Breast epithelium (tissue), 3 donors: ENCODE measurements around the gene TBXAS1.

Experiments used
- POLR2A ChIP-seq: fragments of 450-650 bp; IDR thresholded peaks from one replicate; pipeline ENCODE4 v1.6.1; 2016; ENCODE audit warnings: antibody characterized with exemption, mild to moderate bottlenecking, moderate library complexity
- TF ChIP-seq, protein P1 (sequence below), 3 donors: fragments of 450-650 bp; IDR thresholded peaks; one replicate each; pipeline ENCODE4 v1.5.1; 2016 to 2017; ENCODE audit warnings: antibody characterized with exemption in 3 of 3, mild to moderate bottlenecking in 3 of 3, moderate library complexity in 3 of 3

- TF ChIP-seq, protein P1, sequence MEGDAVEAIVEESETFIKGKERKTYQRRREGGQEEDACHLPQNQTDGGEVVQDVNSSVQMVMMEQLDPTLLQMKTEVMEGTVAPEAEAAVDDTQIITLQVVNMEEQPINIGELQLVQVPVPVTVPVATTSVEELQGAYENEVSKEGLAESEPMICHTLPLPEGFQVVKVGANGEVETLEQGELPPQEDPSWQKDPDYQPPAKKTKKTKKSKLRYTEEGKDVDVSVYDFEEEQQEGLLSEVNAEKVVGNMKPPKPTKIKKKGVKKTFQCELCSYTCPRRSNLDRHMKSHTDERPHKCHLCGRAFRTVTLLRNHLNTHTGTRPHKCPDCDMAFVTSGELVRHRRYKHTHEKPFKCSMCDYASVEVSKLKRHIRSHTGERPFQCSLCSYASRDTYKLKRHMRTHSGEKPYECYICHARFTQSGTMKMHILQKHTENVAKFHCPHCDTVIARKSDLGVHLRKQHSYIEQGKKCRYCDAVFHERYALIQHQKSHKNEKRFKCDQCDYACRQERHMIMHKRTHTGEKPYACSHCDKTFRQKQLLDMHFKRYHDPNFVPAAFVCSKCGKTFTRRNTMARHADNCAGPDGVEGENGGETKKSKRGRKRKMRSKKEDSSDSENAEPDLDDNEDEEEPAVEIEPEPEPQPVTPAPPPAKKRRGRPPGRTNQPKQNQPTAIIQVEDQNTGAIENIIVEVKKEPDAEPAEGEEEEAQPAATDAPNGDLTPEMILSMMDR (IDR thresholded peaks at IDR 0.05), result no peak
- no peak for TF ChIP-seq POLR2A
These were observed 200.0 kb downstream of the TBXAS1 start for GRCh38 chr7:140029072-140029471.
